Loucy (cell line): ENCODE data around the gene TMEM182.

Experiments
- CTCF ChIP-seq: fragments of 200-600 bp; sonication (generic); conservative IDR thresholded peaks from 2 replicates; pipeline ENCODE4 v1.5.1; 2014; ENCODE audit warnings: mild to moderate bottlenecking, antibody characterized with exemption, low read length
- EZH2phosphoT487 ChIP-seq: fragments of 200-600 bp; IDR thresholded peaks from 2 replicates; pipeline ENCODE4 v1.6.1; 2018; ENCODE audit warnings: antibody characterized with exemption, mild to moderate bottlenecking, moderate library complexity, borderline replicate concordance

GRCh38 chr2:102768892-102769291, 7.1 kb downstream of the TMEM182 start:
- TF ChIP-seq CTCF (no peak), EZH2phosphoT487 (no peak)
